ENCODE measurements around the gene BTBD9.

BTBD9 gene

DNA sequence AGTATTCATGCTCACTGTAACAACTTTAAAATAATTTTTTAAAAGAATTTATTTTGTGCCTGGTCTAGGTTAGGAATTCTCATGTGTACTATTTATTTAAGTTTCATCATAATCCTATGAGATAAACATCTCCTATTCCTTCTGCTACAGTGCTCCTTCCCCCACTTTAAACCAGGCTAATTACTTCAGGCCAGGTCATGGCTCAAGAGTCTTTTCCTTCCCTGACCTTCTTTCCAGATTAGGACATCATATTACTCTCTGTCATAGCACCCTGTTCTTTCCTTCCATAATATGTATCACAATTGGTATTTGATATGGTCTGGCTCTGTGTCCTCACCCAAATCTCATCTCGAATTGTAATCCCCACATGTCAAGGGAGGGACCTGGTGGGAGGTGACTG lies 239.0 kb downstream of the BTBD9 start:
- Histone ChIP-seq H3K4me3 (ENCODE audit: low read length) (no peak overlapping the region), H3K4me1 (ENCODE audit: control insufficient read depth, insufficient read depth, low read length) (no peaks in the 10 kb centered on the region), H3K27me3 (ENCODE audit: control insufficient read depth, insufficient read depth, low read length) (no peaks in the 10 kb centered on the region), H3K9me3 (ENCODE audit: control insufficient read depth, insufficient read depth, low read length) (no peaks in the 10 kb centered on the region), H3K27ac (ENCODE audit: low read length) (no peak overlapping the region), H3K36me3 (ENCODE audit: control insufficient read depth, insufficient read depth, low read length) (no peaks in the 10 kb centered on the region)
- no peak for DNase-seq (ENCODE audit: low read depth, low spot score)
- WGBS (ENCODE audit: insufficient coverage, insufficient read length) = no CpG with 5 or more reads among the region's 1 CpG

GRCh38 chr6:38400101-38400500 lies 239.6 kb downstream of the BTBD9 start:
- Histone ChIP-seq H3K27me3 (ENCODE audit: control insufficient read depth, insufficient read depth, low read length) (no peaks in the 10 kb centered on the region), H3K9me3 (ENCODE audit: control insufficient read depth, insufficient read depth, low read length) (no peaks in the 10 kb centered on the region), H3K36me3 (ENCODE audit: control insufficient read depth, insufficient read depth, low read length) (no peaks in the 10 kb centered on the region), H3K4me3 (ENCODE audit: low read length) (no peak overlapping the region), H3K27ac (ENCODE audit: low read length) (no peak overlapping the region), H3K4me1 (ENCODE audit: control insufficient read depth, insufficient read depth, low read length) (no peaks in the 10 kb centered on the region)
- no CpG with 5 or more reads among the region's 3 CpGs for WGBS (ENCODE audit: insufficient coverage, insufficient read length)
- no peak for DNase-seq (ENCODE audit: low read depth, low spot score)

DNA sequence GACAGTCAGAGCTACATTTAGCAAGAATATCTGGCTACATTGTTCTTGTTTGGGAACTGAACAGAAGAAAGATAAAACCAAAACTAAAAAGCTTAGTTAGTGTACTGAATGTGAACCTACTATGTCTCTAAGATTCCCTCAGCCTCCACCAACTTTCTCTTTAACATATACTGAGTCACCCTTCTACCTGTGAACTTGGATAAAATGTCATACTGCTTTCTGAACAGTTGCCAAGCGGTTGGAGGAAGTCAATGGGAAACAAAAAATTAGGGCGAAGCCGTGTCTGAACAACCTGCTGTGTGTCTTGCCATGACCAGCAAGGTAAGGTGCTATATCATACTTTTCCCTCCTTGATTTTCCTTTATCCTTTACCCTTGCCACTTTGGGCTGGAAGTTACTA lies 243.5 kb downstream of the BTBD9 start:
- H3K27ac ChIP-seq (ENCODE audit: low read length) = no peak overlapping the region
- no peaks in the 10 kb centered on the region for H3K27me3 ChIP-seq (ENCODE audit: control insufficient read depth, insufficient read depth, low read length)
- H3K4me3 ChIP-seq (ENCODE audit: low read length) = no peak overlapping the region
- no peaks in the 10 kb centered on the region for H3K9me3 ChIP-seq (ENCODE audit: control insufficient read depth, insufficient read depth, low read length)
- H3K4me1 ChIP-seq (ENCODE audit: control insufficient read depth, insufficient read depth, low read length) = peaks cover 3% of the 10 kb centered on the region; the same call in 1 of the 2 replicates
- DNase-seq (ENCODE audit: low read depth, low spot score) = no peak
- no peaks in the 10 kb centered on the region for H3K36me3 ChIP-seq (ENCODE audit: control insufficient read depth, insufficient read depth, low read length)
- WGBS (ENCODE audit: insufficient coverage, insufficient read length) = no CpG with 5 or more reads among the region's 3 CpGs

GRCh38 chr6:38393986-38394385 lies 245.7 kb downstream of the BTBD9 start:
- Histone ChIP-seq H3K27ac (ENCODE audit: low read length) (no peak overlapping the region), H3K36me3 (ENCODE audit: control insufficient read depth, insufficient read depth, low read length) (no peaks in the 10 kb centered on the region), H3K4me3 (ENCODE audit: low read length) (no peak overlapping the region), H3K4me1 (ENCODE audit: control insufficient read depth, insufficient read depth, low read length) (peaks cover 3% of the 10 kb centered on the region; the same call in 1 of the 2 replicates), H3K9me3 (ENCODE audit: control insufficient read depth, insufficient read depth, low read length) (no peaks in the 10 kb centered on the region), H3K27me3 (ENCODE audit: control insufficient read depth, insufficient read depth, low read length) (no peaks in the 10 kb centered on the region)
- WGBS (ENCODE audit: insufficient coverage, insufficient read length) = no CpG with 5 or more reads among the region's 1 CpG
- DNase-seq (ENCODE audit: low read depth, low spot score) = no peak

DNA sequence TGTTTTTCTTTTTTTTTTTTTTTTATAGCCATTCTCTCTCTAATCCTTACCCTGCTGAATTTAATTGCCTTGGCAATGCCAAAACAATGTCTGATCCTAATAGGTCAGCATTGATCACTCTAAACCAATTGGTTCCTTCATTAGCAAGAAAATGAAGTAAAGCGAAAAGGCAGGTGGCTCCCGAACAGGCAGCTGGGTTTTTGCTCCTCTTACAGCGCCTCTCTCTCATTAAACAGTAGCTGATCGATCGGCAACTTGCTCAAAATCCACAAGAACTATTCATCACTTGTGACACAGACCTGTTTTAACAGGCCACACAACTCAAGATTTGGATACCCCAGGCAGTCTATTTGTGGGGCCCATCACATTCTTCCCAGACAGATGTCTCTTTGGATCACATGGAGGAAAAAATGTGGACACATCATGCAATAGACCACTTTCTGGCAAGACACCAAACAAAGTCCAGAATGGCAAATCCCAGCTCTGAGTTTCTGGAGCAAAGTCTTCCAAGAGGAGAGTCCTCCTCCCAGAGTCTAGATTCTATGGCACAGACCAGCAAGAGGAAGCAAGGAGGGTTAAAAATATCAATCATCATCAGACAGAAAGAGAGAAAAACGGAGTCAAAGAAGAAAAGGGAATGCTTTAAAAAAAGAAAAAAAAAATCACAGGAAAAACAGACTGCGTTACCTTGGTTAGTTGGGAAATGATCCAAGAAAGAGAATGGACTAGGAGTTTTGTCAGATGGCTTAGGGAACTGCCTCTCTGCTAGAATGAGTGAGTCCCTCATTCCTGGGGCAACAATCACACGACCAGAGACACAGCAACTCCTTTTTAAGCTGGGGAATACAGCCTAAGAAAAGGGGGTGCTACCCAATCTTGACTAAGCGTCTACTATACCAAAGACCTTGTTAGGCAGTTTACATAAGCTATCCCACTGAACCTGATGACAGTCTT lies 247.8 kb downstream of the BTBD9 start:
- no peak for DNase-seq (ENCODE audit: low read depth, low spot score)
- H3K27ac ChIP-seq (ENCODE audit: low read length) = no peak overlapping the region
- WGBS (ENCODE audit: insufficient coverage, insufficient read length) = no CpG with 5 or more reads among the region's 9 CpGs

GRCh38 chr6:38391206-38391605 lies 248.5 kb downstream of the BTBD9 start:
- DNase-seq (ENCODE audit: low read depth, low spot score) = no peak
- Histone ChIP-seq H3K27me3 (ENCODE audit: control insufficient read depth, insufficient read depth, low read length) (no peaks in the 10 kb centered on the region), H3K4me1 (ENCODE audit: control insufficient read depth, insufficient read depth, low read length) (peaks cover 3% of the 10 kb centered on the region; the same call in 1 of the 2 replicates), H3K27ac (ENCODE audit: low read length) (no peak overlapping the region), H3K9me3 (ENCODE audit: control insufficient read depth, insufficient read depth, low read length) (no peaks in the 10 kb centered on the region), H3K4me3 (ENCODE audit: low read length) (no peak overlapping the region), H3K36me3 (ENCODE audit: control insufficient read depth, insufficient read depth, low read length) (no peaks in the 10 kb centered on the region)

More for the DNA sequence above, 247.8 kb downstream of the BTBD9 start:
- Histone ChIP-seq H3K27me3 (ENCODE audit: control insufficient read depth, insufficient read depth, low read length) (no peaks in the 10 kb centered on the region), H3K4me3 (ENCODE audit: low read length) (no peak overlapping the region), H3K4me1 (ENCODE audit: control insufficient read depth, insufficient read depth, low read length) (peaks cover 3% of the 10 kb centered on the region; the same call in 1 of the 2 replicates), H3K9me3 (ENCODE audit: control insufficient read depth, insufficient read depth, low read length) (no peaks in the 10 kb centered on the region), H3K36me3 (ENCODE audit: control insufficient read depth, insufficient read depth, low read length) (no peaks in the 10 kb centered on the region)

GRCh38 chr6:38389875-38390274 lies 249.9 kb downstream of the BTBD9 start:
- no peaks in the 10 kb centered on the region for H3K27me3 ChIP-seq (ENCODE audit: control insufficient read depth, insufficient read depth, low read length)
- no CpG with 5 or more reads among the region's 5 CpGs for WGBS (ENCODE audit: insufficient coverage, insufficient read length)
- H3K4me3 ChIP-seq (ENCODE audit: low read length) = no peak overlapping the region
- H3K9me3 ChIP-seq (ENCODE audit: control insufficient read depth, insufficient read depth, low read length) = no peaks in the 10 kb centered on the region
- DNase-seq (ENCODE audit: low read depth, low spot score) = no peak
- H3K36me3 ChIP-seq (ENCODE audit: control insufficient read depth, insufficient read depth, low read length) = no peaks in the 10 kb centered on the region
- H3K4me1 ChIP-seq (ENCODE audit: control insufficient read depth, insufficient read depth, low read length) = peaks cover 3% of the 10 kb centered on the region; the same call in 1 of the 2 replicates
- no peak overlapping the region for H3K27ac ChIP-seq (ENCODE audit: low read length)

DNA sequence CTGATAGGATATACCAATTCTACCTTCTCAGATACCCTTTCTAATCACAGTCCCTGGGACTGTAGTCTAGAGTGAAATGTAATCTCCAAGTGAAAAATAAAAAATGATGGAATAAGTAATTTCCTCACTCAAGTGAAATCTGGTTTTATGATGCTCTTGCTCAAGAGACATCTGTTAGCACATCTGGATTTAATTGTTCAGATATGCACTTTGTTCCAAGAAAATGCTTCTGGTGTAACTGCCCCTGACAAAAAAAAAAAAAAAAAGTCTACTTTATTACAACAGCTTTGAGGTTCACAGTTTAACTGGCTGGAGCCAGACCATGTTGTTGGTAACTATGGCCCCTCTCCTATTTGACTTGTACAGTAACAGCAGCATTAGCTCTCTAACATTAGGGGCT lies 251.8 kb downstream of the BTBD9 start:
- Histone ChIP-seq H3K36me3 (ENCODE audit: control insufficient read depth, insufficient read depth, low read length) (no peaks in the 10 kb centered on the region), H3K9me3 (ENCODE audit: control insufficient read depth, insufficient read depth, low read length) (no peaks in the 10 kb centered on the region), H3K27me3 (ENCODE audit: control insufficient read depth, insufficient read depth, low read length) (no peaks in the 10 kb centered on the region), H3K4me3 (ENCODE audit: low read length) (no peak overlapping the region), H3K4me1 (ENCODE audit: control insufficient read depth, insufficient read depth, low read length) (peaks cover 3% of the 10 kb centered on the region; the same call in 1 of the 2 replicates), H3K27ac (ENCODE audit: low read length) (no peak overlapping the region)
- no peak for DNase-seq (ENCODE audit: low read depth, low spot score)

- no CpG with 5 or more reads among the region's 2 CpGs for WGBS (ENCODE audit: insufficient coverage, insufficient read length)
Measured at GRCh38 chr6:38387461-38387860, 252.3 kb downstream of the BTBD9 start.

GRCh38 chr6:38378801-38379200 lies 260.9 kb downstream of the BTBD9 start:
- H3K4me3 ChIP-seq (ENCODE audit: low read length) = no peak overlapping the region
- no peaks in the 10 kb centered on the region for H3K4me1 ChIP-seq (ENCODE audit: control insufficient read depth, insufficient read depth, low read length)
- no peak for DNase-seq (ENCODE audit: low read depth, low spot score)
- WGBS (ENCODE audit: insufficient coverage, insufficient read length) = no CpG with 5 or more reads among the region's 7 CpGs
- H3K36me3 ChIP-seq (ENCODE audit: control insufficient read depth, insufficient read depth, low read length) = no peaks in the 10 kb centered on the region
- H3K9me3 ChIP-seq (ENCODE audit: control insufficient read depth, insufficient read depth, low read length) = no peaks in the 10 kb centered on the region
- no peaks in the 10 kb centered on the region for H3K27me3 ChIP-seq (ENCODE audit: control insufficient read depth, insufficient read depth, low read length)
- no peak overlapping the region for H3K27ac ChIP-seq (ENCODE audit: low read length)

More at GRCh38 chr6:38387461-38387860, 252.3 kb downstream of the BTBD9 start:
- no peak for DNase-seq (ENCODE audit: low read depth, low spot score)
- no peaks in the 10 kb centered on the region for H3K36me3 ChIP-seq (ENCODE audit: control insufficient read depth, insufficient read depth, low read length)
- H3K27me3 ChIP-seq (ENCODE audit: control insufficient read depth, insufficient read depth, low read length) = no peaks in the 10 kb centered on the region
- no peaks in the 10 kb centered on the region for H3K9me3 ChIP-seq (ENCODE audit: control insufficient read depth, insufficient read depth, low read length)
- no peak overlapping the region for H3K4me3 ChIP-seq (ENCODE audit: low read length)
- no peak overlapping the region for H3K27ac ChIP-seq (ENCODE audit: low read length)
- peaks cover 3% of the 10 kb centered on the region; the same call in 1 of the 2 replicates for H3K4me1 ChIP-seq (ENCODE audit: control insufficient read depth, insufficient read depth, low read length)

- no peak overlapping the region for H3K27ac ChIP-seq (ENCODE audit: low read length)
- DNase-seq (ENCODE audit: low read depth, low spot score) = no peak
- H3K4me3 ChIP-seq (ENCODE audit: low read length) = no peak overlapping the region
- no peaks in the 10 kb centered on the region for H3K36me3 ChIP-seq (ENCODE audit: control insufficient read depth, insufficient read depth, low read length)
- no peaks in the 10 kb centered on the region for H3K4me1 ChIP-seq (ENCODE audit: control insufficient read depth, insufficient read depth, low read length)
- no peaks in the 10 kb centered on the region for H3K9me3 ChIP-seq (ENCODE audit: control insufficient read depth, insufficient read depth, low read length)
- no peaks in the 10 kb centered on the region for H3K27me3 ChIP-seq (ENCODE audit: control insufficient read depth, insufficient read depth, low read length)
- no CpG with 5 or more reads among the region's 2 CpGs for WGBS (ENCODE audit: insufficient coverage, insufficient read length)
Measured at GRCh38 chr6:38375937-38376336, 263.8 kb downstream of the BTBD9 start.

Measured in iPS DF 6.9 (cell line).